K562 (cell line): ENCODE measurements around the gene PDLIM7. TPM values are rescaled to one million over a fixed set of nuclear protein-coding genes. Genes with fewer than 3 reads are reported as not detected.
A peak's percentile ranks its signal among the peaks of the same experiment; 100 is the strongest.

Experiments
- EGR1 ChIP-seq: fragments of 450-650 bp; conservative IDR thresholded peaks from 2 replicates; pipeline ENCODE4 v1.6.1; 2017; ENCODE audit warnings: mild to moderate bottlenecking
- ESRRA ChIP-seq: fragments of 450-650 bp; IDR thresholded peaks from 2 replicates; pipeline ENCODE4 v1.6.1; 2014; ENCODE audit warnings: low read depth, mild to moderate bottlenecking, moderate library complexity, borderline replicate concordance
- ETV5 ChIP-seq: sonication (generic); formaldehyde crosslinking; IDR thresholded peaks from 2 replicates; pipeline ENCODE4 v1.4.0; 2020; ENCODE audit warnings: low read depth, mild to moderate bottlenecking, missing genetic modification reagents
- GTF2A2 ChIP-seq: IDR thresholded peaks from 2 replicates; pipeline ENCODE4 v1.6.1; 2016; ENCODE audit warnings: mild to moderate bottlenecking, missing genetic modification characterization, missing compliant biosample characterization
- HCFC1 ChIP-seq: IDR thresholded peaks from 2 replicates; pipeline ENCODE4 v1.6.1; 2012; ENCODE audit warnings: low read depth, low read length, improper control_type of control experiment
- HOXB6 ChIP-seq: fragments of 250-450 bp; sonication (Bioruptor Pico); IDR thresholded peaks from 2 replicates; pipeline ENCODE4 v1.5.1; 2022; ENCODE audit warnings: mild to moderate bottlenecking, borderline replicate concordance
- MTA3 ChIP-seq: fragments of 450-650 bp; formaldehyde crosslinking; IDR thresholded peaks from 2 replicates; pipeline ENCODE4 v1.6.1; 2017; ENCODE audit warnings: mild to moderate bottlenecking, borderline replicate concordance
- RBFOX2 ChIP-seq: fragments of 200-400 bp; formaldehyde crosslinking; IDR thresholded peaks from 2 replicates; pipeline ENCODE4 v1.6.1; 2017; ENCODE audit warnings: low read depth, mild to moderate bottlenecking, low read length, moderate library complexity
- TCF3 ChIP-seq: sonication (generic); formaldehyde crosslinking; IDR thresholded peaks from 2 replicates; pipeline ENCODE4 v1.4.0; 2020; ENCODE audit warnings: mild to moderate bottlenecking, missing genetic modification reagents
- TEAD2 ChIP-seq: fragments of 450-650 bp; IDR thresholded peaks from 2 replicates; pipeline ENCODE4 v1.6.1; 2016; ENCODE audit warnings: missing genetic modification characterization, control low read depth, missing compliant biosample characterization
- ZKSCAN1 ChIP-seq: fragments of 150-350 bp; IDR thresholded peaks from 2 replicates; pipeline ENCODE4 v1.6.1; 2016; ENCODE audit warnings: low read depth, low read length
- ZNF324 ChIP-seq: fragments of 250-450 bp; sonication (Bioruptor Pico); IDR thresholded peaks from 2 replicates; pipeline ENCODE4 v1.4.0; 2020; ENCODE audit warnings: mild to moderate bottlenecking
- ZNF347 ChIP-seq: fragments of 450-650 bp; formaldehyde crosslinking; IDR thresholded peaks from 2 replicates; pipeline ENCODE4 v1.4.0; 2020; ENCODE audit warnings: low read depth, mild to moderate bottlenecking, moderate library complexity
- polyA plus RNA-seq, 8 experiments: library from polyadenylated mRNA; depleted of rRNA in 4 of 8; stranded (reverse) in 5 of 8; unstranded in 3 of 8; fragments of >200 nt; fragmentation: Nextera tagmentation in 2 of 8; fragmentation: Illumina TruSeq in 1 of 8; extraction: Ambion mirVana in 2 of 8; extraction: Trizol in 1 of 8; gene quantifications; 2 replicates each; pipeline versions ENCODE4 v1.2.1 to v1.2.3, GENCODE V29; 2011 to 2014; ENCODE audit warnings: inconsistent platforms in 1 of 8, missing spikeins in 1 of 8
- total RNA-seq, 7 experiments: library from RNA; depleted of rRNA in 6 of 7; stranded (reverse); fragments of >200 nt in 6 of 7; fragmentation: Illumina TruSeq in 2 of 7; extraction: Trizol in 2 of 7; gene quantifications; 2 replicates each; pipeline versions ENCODE4 v1.2.1 to v1.2.3, GENCODE V29; 2011 to 2021; ENCODE audit warnings: low replicate concordance in 1 of 7
- TF ChIP-seq, protein P1 (sequence below): fragments of 450-650 bp; formaldehyde crosslinking; IDR thresholded peaks from 2 replicates; pipeline ENCODE4 v1.4.0; 2022; ENCODE audit warnings: missing genetic modification characterization

Gene PDLIM7
- total and polyA plus RNA-seq, 9 of the 15 experiments (the other 6 are each of a cell fraction or from before 2014, with no cell fraction given): 2.1 to 124 (median 32.6) TPM

DNA sequence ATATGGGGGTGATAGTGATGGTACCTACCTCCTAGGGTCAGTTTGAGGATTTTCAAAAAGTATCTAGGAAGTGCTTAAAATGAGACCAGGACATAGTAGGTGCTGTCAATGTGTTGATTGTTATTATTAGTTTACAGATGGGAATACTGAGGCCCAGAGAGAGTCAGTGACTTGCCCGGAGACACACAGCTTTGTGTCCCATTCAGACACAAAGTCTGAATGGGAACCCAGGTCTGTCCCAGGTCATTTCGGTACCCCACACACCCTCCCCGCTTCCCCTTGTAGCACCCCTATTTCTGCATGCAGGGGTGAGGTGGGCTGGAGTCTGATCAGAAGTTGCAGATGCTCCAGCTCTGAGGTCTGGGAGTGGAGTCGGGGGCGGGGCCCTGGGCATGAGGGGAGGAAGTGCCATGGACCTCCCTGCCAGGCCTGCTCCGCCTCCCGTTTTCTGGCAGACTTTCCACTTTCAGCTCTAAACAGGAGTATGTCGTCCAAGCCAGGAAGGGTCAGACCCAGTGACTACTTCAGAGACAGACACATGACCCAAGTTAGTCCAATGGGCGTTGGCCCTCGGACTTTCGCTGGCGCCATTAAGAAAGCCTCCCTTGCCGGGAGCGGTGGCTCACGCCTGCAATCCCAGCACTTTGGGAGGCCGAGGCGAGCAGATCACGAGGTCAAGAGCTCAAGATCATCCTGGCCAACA is 20.7 kb downstream of the PDLIM7 start (continued):
- TF ChIP-seq ZNF347 (CRISPR knock-in tag) (no peak), GTF2A2 (tag) (no peak), TCF3 (no peak), ZNF324 (CRISPR knock-in tag) (no peak), HOXB6 (CRISPR knock-in tag) (no peak), RBFOX2 (peak; percentile 21; the same call in 1 of the 2 replicates), EGR1 (no peak), MTA3 (no peak), ETV5 (CRISPR knock-in tag) (no peak), HCFC1 (no peak), TEAD2 (tag) (no peak), ESRRA (peak; percentile 86), ZKSCAN1 (0 out of 2 replicates have a peak, but pooled peaks have one; percentile 26)
- TF ChIP-seq, protein P1, sequence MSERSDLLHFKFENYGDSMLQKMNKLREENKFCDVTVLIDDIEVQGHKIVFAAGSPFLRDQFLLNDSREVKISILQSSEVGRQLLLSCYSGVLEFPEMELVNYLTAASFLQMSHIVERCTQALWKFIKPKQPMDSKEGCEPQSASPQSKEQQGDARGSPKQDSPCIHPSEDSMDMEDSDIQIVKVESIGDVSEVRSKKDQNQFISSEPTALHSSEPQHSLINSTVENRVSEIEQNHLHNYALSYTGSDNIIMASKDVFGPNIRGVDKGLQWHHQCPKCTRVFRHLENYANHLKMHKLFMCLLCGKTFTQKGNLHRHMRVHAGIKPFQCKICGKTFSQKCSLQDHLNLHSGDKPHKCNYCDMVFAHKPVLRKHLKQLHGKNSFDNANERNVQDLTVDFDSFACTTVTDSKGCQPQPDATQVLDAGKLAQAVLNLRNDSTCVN (CRISPR knock-in tag): no peak
